Measurements from ENCODE around the gene SAMD1.
A peak's percentile ranks its signal among the peaks of the same experiment; 100 is the strongest.

Gene SAMD1

GRCh38 chr19:14119644-14120496 lies 29.3 kb upstream of the SAMD1 start:
- H3K36me3 ChIP-seq, result peaks cover 36% of the 10 kb centered on the region
- no peak for TF ChIP-seq CTCF (IDR thresholded peaks at IDR 0.05; ENCODE audit: low read depth, low read length)
- H3K27me3 ChIP-seq (ENCODE audit: insufficient read depth, low read depth, severe bottlenecking), result no peaks in the 10 kb centered on the region
- no peak overlapping the region for H3K4me3 ChIP-seq (ENCODE audit: low read depth, low read length)
- H3K9me3 ChIP-seq (ENCODE audit: severe bottlenecking), result no peaks in the 10 kb centered on the region
- DNase-seq, result no peak
- peak overlapping the region; percentile 95 for H3K27ac ChIP-seq

DNA sequence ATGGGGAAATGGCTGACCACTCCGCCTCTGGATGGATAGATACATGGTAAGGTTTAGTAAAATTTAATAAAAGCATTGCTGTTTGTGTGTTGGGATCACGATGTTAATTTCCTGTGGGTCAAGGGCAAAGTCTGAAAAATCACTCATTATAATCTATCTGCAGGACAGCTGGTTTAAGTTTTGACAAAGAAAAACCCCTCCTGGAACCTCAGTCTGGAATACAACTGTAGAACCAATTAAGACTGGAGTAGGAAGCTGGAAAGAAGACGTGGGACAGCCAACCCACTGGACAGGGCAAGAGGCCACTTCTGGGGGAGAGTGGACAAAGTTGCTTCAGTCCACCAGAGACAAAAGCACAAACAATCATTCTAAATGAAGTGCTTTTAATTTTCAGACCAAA lies 28.6 kb upstream of the SAMD1 start:
- Histone ChIP-seq H3K36me3 (peaks cover 29% of the 10 kb centered on the region), H3K27ac (peak overlapping the region; percentile 95), H3K9me3 (ENCODE audit: severe bottlenecking) (no peaks in the 10 kb centered on the region), H3K4me3 (ENCODE audit: low read depth, low read length) (peak overlapping the region; percentile 52; the same call in 1 of the 2 replicates), H3K27me3 (ENCODE audit: insufficient read depth, low read depth, severe bottlenecking) (no peaks in the 10 kb centered on the region)
- no peak for DNase-seq
- TF ChIP-seq CTCF (IDR thresholded peaks at IDR 0.05; ENCODE audit: low read depth, low read length), result no peak

DNA sequence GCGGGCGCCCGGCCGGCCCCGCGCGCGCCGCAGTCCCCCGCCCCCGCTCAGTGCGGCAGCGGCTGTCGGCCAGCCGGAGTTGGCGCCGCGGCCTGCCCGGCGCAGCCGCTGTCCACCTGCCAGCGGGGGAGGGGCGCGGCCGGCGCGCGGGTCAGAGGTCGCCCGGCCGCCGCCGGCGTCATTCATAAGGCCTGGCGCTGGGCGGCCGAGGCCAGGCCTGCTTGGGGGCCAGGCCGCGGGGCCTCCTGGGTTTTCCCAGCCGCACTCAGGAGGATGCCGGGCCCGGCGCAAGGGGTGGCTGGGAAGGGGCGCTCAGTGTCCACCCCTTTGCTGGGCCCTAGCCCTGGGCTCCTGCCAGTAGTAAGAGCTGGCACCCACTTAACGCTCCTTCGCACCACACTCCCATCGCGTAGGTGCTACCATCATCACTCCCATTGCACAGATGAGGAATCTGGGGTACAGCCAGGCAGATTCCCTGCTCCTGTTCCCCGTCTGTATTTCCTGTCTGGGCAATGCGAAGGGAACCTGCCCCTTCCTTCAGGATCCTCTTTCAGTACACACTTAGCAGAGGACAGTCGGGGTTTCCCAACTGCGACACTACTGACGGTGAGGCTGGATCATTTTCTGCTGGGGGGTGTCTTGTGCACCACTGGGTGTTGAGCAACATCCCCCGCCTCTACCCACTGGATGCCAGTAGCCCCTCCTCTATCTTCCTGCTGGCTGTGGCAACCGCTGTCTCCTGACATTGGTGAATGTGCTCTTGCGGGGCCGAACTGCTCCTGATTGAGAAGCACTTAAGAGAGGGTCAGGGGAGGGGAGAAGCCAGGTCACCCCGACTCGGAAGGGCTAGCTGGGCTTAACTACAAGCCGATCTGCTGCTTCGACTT lies 27.9 kb upstream of the SAMD1 start:
- Histone ChIP-seq H3K4me3 (ENCODE audit: low read depth, low read length) (peak overlapping the region; percentile 52), H3K36me3 (peaks cover 22% of the 10 kb centered on the region), H3K27ac (peak overlapping the region; percentile 95), H3K27me3 (ENCODE audit: insufficient read depth, low read depth, severe bottlenecking) (no peaks in the 10 kb centered on the region), H3K9me3 (ENCODE audit: severe bottlenecking) (no peaks in the 10 kb centered on the region)
- no peak for TF ChIP-seq CTCF (IDR thresholded peaks at IDR 0.05; ENCODE audit: low read depth, low read length)
- peak; percentile 72 for DNase-seq

DNA sequence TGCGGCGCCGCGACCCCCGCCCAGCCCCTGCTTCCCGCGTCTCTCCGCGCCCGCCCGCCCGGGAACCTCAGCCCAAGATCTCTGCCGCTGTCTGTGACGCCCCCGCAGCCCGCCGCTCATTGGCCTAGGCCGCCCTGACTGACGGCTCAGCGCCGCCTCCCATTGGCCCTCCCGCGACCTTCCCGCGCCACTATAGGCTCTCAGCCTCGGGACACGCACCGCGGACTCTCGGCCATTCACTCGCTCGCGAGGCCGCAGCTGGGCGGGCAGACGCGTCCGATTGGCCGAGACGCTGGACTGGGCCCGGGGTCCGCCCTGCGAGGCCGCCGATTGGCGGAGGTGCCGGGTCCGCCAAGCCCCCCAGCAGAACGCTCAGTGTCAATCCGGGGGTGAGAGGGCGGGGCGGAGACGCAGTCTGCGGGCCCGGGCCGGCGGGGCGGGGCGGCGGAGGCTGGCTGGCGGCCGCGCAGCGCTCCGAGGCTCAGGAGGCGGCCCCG lies 27.2 kb upstream of the SAMD1 start, which contains the start of gene PRKACA:
PRKACA (minus strand) TSS at position 95 of the 497 bp plus-strand sequence. CDS start 215 bp downstream, outside the sequence.
- H3K9me3 ChIP-seq (ENCODE audit: severe bottlenecking), result no peaks in the 10 kb centered on the region
- H3K4me3 ChIP-seq (ENCODE audit: low read depth, low read length), result peak within 1 kb of the TSS; percentile 56
- H3K27me3 ChIP-seq (ENCODE audit: insufficient read depth, low read depth, severe bottlenecking), result no peaks in the 10 kb centered on the region
- H3K27ac ChIP-seq, result peak within 1 kb of the TSS; percentile 95
- no peak for TF ChIP-seq CTCF (IDR thresholded peaks at IDR 0.05; ENCODE audit: low read depth, low read length)
- H3K36me3 ChIP-seq, result peaks cover 22% of the 10 kb centered on the region
- DNase-seq, result peak; percentile 98

DNA sequence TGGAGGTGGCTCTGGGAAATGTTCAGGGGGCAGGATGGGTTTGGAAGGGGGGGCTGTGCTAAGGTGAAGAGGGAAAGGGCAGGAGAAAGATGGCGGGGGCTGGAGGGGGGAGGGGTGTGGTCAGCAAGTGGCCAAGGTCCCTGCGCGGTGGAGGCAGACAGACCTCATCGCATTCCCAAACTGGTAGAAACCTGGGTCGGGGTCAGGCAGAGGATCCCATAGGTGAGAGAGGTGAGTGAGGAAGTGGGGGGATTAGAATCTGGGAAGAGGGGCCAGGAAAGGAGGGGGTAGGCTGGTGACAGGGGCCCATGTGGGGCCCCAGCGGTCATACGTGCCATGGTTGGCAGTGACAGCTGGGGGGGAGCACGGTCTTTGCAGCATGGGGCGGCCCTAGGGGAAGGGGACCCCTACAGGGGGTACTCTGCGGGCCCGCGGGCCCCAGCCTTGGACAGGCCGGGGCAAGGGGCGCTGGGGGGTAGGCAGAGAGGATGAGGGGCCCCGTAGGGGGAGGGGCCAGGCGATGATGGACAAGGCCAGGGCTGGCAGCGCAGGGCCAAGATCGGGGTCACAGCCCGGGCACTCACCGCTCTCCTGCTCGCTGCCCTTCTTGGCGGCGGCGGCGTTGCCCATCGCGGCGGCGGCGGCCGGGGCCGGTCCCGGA lies 26.5 kb upstream of the SAMD1 start:
- Histone ChIP-seq H3K4me3 (ENCODE audit: low read depth, low read length) (peak overlapping the region; percentile 56), H3K27me3 (ENCODE audit: insufficient read depth, low read depth, severe bottlenecking) (no peaks in the 10 kb centered on the region), H3K36me3 (peaks cover 19% of the 10 kb centered on the region), H3K27ac (peak overlapping the region; percentile 69), H3K9me3 (ENCODE audit: severe bottlenecking) (no peaks in the 10 kb centered on the region)
- TF ChIP-seq CTCF (IDR thresholded peaks at IDR 0.05; ENCODE audit: low read depth, low read length), result no peak
- peak; percentile 47 for DNase-seq
